T-helper 1 cell (primary cell): ENCODE measurements around the gene SUN3.
"Not testable (repeated sequence)": the region's sequence is repeated elsewhere in the genome, so short reads cannot be mapped to it uniquely, and the experiment has no call there.

Experiments
- DNase-seq, 5 donors: peaks; one replicate each; pipeline ENCODE4 v3.0.0-alpha.2; 2012 to 2020

SUN3 gene

DNA sequence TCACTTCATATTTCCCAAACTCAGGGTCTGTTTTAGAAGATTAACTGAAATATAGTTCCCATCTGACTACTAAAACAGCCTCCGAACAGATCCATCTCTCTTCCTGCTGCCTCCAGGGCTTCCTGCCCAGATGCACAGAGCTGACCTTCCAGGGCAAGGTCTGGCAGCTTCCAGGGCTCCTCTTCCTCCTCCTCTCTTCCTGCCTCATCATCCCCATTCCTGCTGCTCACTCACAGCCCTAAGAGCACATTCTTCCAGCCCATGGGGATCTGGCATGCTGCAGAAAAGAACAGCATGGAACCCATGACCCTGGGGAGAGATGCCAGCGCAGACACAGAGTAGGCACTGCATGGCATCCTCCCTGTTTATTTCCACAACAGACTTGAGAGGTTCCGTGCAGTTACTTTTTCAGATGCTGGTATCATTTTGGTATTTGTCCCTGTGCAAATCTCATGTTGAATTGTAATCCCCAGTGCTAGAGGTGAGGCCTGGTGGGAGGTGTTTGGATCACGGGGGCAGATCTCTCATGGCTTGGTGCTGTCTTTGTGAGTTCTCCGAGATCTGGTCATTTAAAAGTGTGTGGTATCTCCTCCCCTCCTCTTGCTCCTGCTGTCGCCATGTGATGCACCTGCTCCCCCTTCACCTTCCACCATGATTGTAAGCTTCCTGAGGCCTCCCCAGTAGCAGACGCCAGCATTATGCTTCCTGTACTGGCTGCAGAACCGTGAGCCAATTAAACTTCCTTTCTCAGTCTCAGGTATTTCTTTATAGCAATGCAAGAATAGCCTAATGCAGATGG is 85.0 kb downstream of the SUN3 start:
- DNase-seq = no peak

DNA sequence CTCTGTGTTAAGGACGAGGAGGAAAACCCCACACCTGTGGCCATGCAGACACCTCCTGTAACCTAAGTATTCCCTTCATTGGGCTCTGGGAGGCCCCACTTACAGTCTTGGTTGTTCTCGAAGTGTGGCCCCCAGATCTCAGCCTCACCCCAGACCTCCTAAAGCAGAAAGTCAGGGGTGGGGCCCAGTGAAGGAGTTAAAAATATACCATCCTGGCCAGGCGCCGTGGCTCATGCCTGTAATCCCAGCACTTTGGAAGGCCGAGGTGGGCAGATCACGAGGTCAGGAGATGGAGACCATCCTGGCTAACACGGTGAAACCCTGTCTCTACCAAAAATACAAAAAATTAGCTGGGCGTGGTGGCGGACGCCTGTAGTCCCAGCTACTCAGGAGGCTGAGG is 86.3 kb downstream of the SUN3 start:
- DNase-seq = not testable (repeated sequence)

DNA sequence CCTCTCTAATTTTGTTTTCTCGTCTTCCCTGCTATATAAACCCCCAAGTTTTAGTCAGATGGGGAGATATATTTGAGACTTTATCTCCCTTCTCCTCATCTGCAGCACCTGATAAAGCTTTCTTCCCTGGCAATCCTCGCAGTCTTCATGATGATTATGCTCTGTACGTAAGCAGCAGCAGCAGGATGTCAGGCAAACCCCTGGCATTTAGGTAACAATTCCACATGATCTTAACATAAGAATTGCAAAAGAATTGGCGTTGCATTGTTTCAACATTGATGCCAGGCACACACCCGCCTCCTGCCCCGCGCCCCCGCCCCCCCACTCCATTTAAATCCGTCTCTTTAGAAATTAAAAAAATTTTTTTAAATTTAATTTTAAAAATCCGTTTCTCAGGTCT is 86.8 kb downstream of the SUN3 start:
- no peak for DNase-seq

GRCh38 chr7:47941136-47941844 is 87.6 kb downstream of the SUN3 start:
- DNase-seq = no peak

DNA sequence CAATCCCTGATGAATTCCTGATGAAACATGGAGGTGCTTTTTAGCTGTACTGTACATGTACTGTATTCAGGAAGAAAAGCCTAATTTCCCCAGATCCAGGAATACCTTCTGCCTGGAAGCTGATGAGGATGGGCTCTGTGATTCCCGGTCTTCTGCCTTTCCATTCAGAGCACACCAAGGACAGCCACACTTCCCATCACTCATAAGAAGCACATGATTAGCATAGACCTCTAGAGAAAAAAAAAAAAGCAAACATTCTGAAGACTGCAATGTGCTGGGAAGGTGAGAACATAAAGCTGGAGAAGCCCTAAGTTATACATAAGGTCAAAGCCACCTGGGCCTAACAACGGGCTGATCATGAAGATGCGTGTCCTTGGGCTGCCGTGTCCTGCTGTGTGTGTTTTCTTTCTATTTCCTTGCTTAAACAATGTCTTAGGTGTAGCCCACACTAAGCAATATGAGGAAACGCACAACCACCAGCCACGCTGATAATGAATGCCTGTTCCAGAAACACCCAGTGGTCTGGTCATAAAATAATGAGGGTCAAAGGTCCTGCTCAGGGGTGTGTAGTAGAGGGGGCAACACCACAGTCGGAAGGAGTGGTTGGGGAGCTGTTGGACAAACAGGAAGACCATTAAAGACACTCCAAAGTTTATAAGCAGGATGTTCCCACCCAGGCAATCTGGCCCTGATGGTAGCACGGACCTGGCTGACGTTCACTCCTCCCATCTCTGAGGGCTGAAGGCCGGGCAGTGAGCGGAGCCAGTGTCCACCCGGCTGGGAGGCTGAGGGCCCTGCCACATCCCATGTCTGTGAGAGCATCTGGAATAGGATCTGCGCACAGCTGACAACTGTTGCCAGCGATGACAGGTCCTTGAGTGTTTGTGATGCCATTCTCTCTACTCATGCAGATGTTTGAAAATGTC is 88.6 kb downstream of the SUN3 start:
- DNase-seq = no peak

DNA sequence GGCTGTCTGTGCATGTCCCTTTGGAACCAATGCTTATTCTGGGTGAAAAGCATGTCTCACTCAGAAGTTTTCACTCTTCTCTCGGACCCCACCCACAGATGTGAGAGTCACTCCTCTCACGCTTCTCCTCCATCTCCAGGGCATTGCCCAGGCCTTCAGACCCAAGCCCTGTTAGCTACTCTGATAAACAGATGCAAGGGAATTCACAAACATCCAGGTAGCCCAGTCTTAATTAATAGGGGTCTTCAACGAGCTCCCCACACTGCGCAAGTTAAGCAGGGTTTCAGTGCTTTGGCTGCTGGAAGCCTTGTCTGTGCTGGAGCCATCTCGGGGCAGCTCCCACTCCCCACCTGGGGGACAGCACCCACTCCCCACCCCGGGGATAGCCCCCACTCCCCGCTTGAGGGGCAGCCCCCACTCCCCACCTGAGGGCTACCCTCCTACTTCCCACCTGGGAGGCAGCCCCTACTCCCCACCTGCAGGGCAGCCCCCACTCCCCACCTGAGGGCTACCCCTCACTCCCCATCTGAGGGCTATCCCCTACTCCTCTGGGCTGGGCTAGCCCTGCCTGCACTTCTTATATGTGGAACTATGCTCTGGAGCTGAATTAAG is 89.4 kb downstream of the SUN3 start:
- DNase-seq = no peak

GRCh38 chr7:47938574-47939165 is 90.2 kb downstream of the SUN3 start:
- no peak for DNase-seq

DNA sequence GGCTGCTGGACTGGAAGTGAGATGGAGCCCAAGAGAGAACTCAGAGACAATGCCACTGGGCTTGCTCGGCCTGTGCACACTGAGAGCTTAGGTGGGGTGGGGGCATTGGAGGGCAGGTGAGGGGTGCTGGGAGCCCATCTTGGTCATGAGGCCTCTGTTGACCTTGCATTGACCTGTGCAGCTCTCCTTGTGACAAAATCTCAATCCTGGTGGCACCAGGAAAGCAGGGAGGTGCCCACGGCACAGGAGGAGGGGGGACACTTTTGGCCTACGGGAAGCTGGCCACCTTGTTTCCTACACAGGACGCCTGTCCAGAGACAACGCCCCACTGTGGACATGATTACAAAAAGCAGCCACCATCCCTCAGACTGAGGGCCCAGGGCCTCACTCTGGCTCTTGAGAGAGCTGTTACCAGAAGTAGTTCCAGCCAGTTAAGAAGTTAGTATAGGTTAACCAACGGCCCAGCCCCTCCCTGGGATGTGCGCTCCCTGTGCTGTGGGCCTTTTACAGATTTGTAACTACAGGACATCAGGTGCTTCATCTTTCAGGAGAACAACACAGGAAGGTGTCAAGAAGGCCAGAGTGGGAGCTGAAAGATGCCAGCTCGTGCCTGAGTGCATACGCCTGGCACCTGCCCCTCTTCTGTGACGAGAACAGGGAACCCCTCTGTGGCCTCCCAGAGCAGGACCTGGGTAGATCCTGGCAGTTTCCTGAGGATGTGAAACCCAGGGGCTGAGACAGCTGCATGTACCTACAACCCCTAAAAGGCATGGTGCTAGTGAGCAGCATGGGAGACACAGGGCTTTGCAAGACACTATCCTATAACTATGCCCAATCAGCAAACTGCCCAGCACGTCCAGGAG is 91.0 kb downstream of the SUN3 start:
- DNase-seq = no peak
